OCI-LY7 (cell line): ENCODE data around the gene ADAM22.

Source experiments
- EZH2phosphoT487 ChIP-seq: fragments of 200-600 bp; sonication (generic); IDR thresholded peaks from 2 replicates; pipeline ENCODE4 v1.6.1; 2018; ENCODE audit warnings: low read depth, borderline replicate concordance, mild to moderate bottlenecking, mixed run types, antibody characterized with exemption, low read length, moderate library complexity, mixed read lengths
- TF ChIP-seq, protein P1 (sequence below): fragments of 200-600 bp; sonication (generic); conservative IDR thresholded peaks from 2 replicates; pipeline ENCODE4 v1.5.1; 2014; ENCODE audit warnings: mild to moderate bottlenecking, antibody characterized with exemption, low read length, moderate library complexity, mixed read lengths

DNA sequence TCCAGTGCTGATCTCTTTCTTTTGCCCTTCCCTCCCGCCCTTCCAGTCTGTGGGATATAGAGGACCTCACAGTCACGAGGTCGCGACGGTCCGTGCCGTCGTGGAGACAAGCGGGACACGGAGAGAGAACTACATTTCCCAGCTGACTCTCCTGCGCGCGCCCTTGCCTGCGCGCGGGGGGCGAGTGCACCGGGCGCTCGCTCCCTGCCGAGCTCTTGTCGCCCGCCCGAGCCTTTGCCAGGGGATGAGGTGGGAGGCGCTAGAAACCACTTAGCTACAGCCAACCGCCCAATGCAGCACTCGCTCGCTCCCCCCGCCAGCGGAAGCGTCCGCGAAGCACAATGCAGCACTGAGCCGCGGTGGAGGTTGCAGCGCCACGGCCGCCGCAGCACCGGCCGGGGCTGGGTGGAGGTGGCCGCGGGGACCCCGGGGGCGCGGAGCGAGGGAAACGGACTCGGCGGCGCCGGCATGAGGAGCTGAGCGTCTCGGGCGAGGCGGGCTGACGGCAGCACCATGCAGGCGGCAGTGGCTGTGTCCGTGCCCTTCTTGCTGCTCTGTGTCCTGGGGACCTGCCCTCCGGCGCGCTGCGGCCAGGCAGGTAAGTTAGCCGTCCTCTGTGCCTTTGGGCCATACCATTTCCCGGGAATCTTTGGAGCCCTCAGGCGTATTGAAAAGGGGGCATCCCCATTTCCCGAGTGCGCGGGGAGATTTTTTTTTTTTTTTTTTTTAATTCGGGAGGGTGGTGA, at the start of gene ADAM22:
- TF ChIP-seq, protein P1, sequence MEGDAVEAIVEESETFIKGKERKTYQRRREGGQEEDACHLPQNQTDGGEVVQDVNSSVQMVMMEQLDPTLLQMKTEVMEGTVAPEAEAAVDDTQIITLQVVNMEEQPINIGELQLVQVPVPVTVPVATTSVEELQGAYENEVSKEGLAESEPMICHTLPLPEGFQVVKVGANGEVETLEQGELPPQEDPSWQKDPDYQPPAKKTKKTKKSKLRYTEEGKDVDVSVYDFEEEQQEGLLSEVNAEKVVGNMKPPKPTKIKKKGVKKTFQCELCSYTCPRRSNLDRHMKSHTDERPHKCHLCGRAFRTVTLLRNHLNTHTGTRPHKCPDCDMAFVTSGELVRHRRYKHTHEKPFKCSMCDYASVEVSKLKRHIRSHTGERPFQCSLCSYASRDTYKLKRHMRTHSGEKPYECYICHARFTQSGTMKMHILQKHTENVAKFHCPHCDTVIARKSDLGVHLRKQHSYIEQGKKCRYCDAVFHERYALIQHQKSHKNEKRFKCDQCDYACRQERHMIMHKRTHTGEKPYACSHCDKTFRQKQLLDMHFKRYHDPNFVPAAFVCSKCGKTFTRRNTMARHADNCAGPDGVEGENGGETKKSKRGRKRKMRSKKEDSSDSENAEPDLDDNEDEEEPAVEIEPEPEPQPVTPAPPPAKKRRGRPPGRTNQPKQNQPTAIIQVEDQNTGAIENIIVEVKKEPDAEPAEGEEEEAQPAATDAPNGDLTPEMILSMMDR, result peak; percentile 49
- no peak for TF ChIP-seq EZH2phosphoT487
